ENCODE results near the gene ULK1.
"Not testable (repeated sequence)": the region's sequence is repeated elsewhere in the genome, so short reads cannot be mapped to it uniquely, and the experiment has no call there.

The ULK1 gene

DNA sequence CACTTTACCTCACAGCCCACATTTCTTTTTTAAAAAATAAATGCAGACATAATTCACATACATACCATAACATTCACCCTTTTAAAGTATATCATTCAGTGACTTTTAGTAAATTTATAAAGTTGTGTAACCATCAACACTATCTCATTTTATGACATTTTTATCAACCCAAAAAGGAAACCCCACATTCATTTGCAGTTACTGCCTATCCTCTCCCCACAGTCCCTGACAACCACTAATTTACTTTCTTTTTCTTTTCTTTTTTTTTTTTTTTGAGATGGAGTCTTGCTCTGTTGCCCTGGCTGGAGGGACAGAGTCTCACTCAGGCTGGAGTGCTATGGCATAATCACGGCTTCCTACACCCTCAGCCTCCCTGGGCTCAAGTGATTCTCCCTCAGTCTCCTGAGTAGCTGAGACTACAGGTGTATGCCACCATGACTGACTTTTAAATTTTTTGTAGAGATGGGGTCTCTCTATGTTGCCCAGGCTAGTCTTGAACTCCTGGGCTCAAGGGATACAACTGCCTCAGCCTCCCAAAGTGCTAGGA lies 53.8 kb downstream of the ULK1 start:
- TF ChIP-seq, protein P1, sequence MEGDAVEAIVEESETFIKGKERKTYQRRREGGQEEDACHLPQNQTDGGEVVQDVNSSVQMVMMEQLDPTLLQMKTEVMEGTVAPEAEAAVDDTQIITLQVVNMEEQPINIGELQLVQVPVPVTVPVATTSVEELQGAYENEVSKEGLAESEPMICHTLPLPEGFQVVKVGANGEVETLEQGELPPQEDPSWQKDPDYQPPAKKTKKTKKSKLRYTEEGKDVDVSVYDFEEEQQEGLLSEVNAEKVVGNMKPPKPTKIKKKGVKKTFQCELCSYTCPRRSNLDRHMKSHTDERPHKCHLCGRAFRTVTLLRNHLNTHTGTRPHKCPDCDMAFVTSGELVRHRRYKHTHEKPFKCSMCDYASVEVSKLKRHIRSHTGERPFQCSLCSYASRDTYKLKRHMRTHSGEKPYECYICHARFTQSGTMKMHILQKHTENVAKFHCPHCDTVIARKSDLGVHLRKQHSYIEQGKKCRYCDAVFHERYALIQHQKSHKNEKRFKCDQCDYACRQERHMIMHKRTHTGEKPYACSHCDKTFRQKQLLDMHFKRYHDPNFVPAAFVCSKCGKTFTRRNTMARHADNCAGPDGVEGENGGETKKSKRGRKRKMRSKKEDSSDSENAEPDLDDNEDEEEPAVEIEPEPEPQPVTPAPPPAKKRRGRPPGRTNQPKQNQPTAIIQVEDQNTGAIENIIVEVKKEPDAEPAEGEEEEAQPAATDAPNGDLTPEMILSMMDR (IDR thresholded peaks at IDR 0.05; ENCODE audit: low read depth, low read length, poor library complexity, severe bottlenecking) = no peak
- TF ChIP-seq EZH2phosphoT487 (IDR thresholded peaks at IDR 0.05; ENCODE audit: borderline replicate concordance, low read length) = no peak
- no peak overlapping the region for H3K4me2 ChIP-seq (ENCODE audit: low read length)
- no peaks in the 10 kb centered on the region for H3K27me3 ChIP-seq (ENCODE audit: control insufficient read depth, low read length)
- H3K79me2 ChIP-seq (ENCODE audit: control insufficient read depth, low read length) = peaks cover 34% of the 10 kb centered on the region
- no peak overlapping the region for H3K27ac ChIP-seq (ENCODE audit: low read depth, low read length)
- no peaks in the 10 kb centered on the region for H3K9me3 ChIP-seq (ENCODE audit: control insufficient read depth, insufficient read depth, low read length)
- peaks cover 13% of the 10 kb centered on the region for H3F3A ChIP-seq (ENCODE audit: control insufficient read depth, insufficient read depth)
- H3K4me3 ChIP-seq (ENCODE audit: low read length) = no peak overlapping the region
- H3K4me1 ChIP-seq (ENCODE audit: control insufficient read depth, low read length) = peaks cover 8% of the 10 kb centered on the region
- peaks cover 20% of the 10 kb centered on the region for H3K36me3 ChIP-seq (ENCODE audit: control insufficient read depth, low read length)
- H4K20me1 ChIP-seq (ENCODE audit: control insufficient read depth, insufficient read depth, low read depth, low read length) = peaks cover 11% of the 10 kb centered on the region; the same call in 1 of the 2 replicates
- no peaks in the 10 kb centered on the region for H3K9me2 ChIP-seq (replicated peaks; ENCODE audit: control insufficient read depth, low read length)

DNA sequence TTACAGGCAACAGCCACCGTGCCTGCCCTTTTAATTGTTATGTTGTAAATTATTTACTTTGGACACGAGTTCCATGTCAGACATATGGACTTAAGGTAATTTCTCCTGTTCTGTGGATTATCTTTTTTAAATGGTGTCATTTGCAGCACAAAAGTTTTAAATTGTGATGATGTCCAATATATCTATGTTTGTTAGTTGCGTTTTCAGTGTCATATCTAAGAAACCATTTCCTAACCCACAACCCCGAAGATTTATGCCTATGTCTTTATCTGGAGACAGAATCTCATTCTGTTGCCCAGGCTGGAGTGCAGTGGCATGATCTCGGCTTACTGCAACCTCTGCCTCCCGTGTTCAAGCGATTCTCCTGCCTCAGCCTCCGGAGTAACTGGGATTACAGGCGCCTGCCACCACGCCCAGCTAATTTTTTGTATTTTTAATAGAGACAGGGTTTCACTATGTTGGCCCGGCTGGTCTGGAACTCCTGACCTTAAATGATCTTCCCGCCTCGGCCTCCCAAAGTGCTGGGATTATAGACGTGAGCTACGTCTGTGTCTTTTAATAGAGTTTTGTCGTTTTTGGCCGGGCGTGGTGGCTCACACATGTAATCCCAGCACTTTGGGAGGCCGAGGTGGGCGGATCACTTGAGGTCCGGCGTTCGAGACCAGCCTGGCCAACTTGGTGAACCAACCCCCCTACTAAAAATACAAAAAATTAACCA lies 54.5 kb downstream of the ULK1 start:
- H3K27ac ChIP-seq (ENCODE audit: low read depth, low read length) = not testable (repeated sequence)

DNA sequence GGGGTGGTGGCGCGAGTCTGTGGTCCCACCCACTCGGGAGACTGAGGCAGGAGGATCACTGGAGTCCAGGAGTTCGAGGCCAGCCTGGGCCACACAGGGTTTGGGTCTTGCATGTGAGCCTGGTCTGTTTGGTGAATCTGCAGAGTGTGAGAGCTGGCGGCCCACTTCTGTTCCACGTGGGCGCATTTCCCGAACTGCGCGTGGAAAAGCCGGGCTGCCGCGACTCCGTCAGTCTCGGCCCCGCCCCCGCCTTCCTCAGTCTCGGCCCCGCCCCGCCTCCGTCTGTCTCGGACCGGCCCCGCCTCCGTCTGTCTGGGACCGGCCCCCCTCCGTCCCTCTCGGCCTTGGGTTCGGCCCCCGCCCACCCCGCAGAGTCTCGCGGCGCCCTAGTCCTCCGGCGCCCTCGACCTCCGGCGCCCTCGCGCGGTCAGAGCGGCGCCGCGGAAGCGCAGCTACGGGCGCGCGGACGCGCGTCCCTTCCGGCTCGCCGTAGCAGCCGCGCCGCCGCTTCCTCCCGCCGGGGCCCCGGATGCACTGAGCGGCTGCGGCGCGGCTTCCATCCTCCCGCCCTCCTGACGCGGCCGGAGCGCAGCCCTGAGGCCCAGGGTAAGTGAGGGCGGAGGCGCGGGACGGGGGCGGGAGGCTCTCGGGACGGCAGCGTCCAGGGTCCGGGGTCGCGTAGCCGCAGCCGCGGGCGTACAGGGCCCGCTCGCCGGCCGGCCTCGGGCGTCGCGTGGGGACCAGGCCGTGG lies 55.2 kb downstream of the ULK1 start, which contains the start of gene EP400:
EP400 (plus strand) TSS at position 512 of the 751 bp plus-strand sequence. CDS start 10,678 bp downstream, outside the sequence.
- Histone ChIP-seq H3K9me2 (replicated peaks; ENCODE audit: control insufficient read depth, low read length) (no peaks in the 10 kb centered on the region), H3K4me3 (ENCODE audit: low read length) (peak within 1 kb of the TSS; percentile 79), H3K27me3 (ENCODE audit: control insufficient read depth, low read length) (no peaks in the 10 kb centered on the region), H3K27ac (ENCODE audit: low read depth, low read length) (peak within 1 kb of the TSS; percentile 37), H4K20me1 (ENCODE audit: control insufficient read depth, insufficient read depth, low read depth, low read length) (peaks cover 11% of the 10 kb centered on the region; the same call in 1 of the 2 replicates), H3K9me3 (ENCODE audit: control insufficient read depth, insufficient read depth, low read length) (no peaks in the 10 kb centered on the region), H3F3A (ENCODE audit: control insufficient read depth, insufficient read depth) (peaks cover 13% of the 10 kb centered on the region), H3K36me3 (ENCODE audit: control insufficient read depth, low read length) (peaks cover 9% of the 10 kb centered on the region), H3K79me2 (ENCODE audit: control insufficient read depth, low read length) (peaks cover 48% of the 10 kb centered on the region), H3K4me1 (ENCODE audit: control insufficient read depth, low read length) (peaks cover 8% of the 10 kb centered on the region), H3K4me2 (ENCODE audit: low read length) (peak within 1 kb of the TSS; percentile 88)
- no peak for TF ChIP-seq EZH2phosphoT487 (IDR thresholded peaks at IDR 0.05; ENCODE audit: borderline replicate concordance, low read length)
- TF ChIP-seq, protein P1 (IDR thresholded peaks at IDR 0.05; ENCODE audit: low read depth, low read length, poor library complexity, severe bottlenecking) = peak; percentile 58

More for the DNA sequence above, 54.5 kb downstream of the ULK1 start:
- Histone ChIP-seq H4K20me1 (ENCODE audit: control insufficient read depth, insufficient read depth, low read depth, low read length) (peaks cover 11% of the 10 kb centered on the region; the same call in 1 of the 2 replicates), H3F3A (ENCODE audit: control insufficient read depth, insufficient read depth) (peaks cover 13% of the 10 kb centered on the region), H3K4me2 (ENCODE audit: low read length) (peak overlapping the region; percentile 88), H3K79me2 (ENCODE audit: control insufficient read depth, low read length) (peaks cover 40% of the 10 kb centered on the region), H3K36me3 (ENCODE audit: control insufficient read depth, low read length) (peaks cover 14% of the 10 kb centered on the region), H3K4me3 (ENCODE audit: low read length) (peak overlapping the region; percentile 79)
- H3K4me1 ChIP-seq (ENCODE audit: control insufficient read depth, low read length); H3K9me3 ChIP-seq (ENCODE audit: control insufficient read depth, insufficient read depth, low read length); H3K9me2 ChIP-seq (replicated peaks; ENCODE audit: control insufficient read depth, low read length); H3K27me3 ChIP-seq (ENCODE audit: control insufficient read depth, low read length): not testable (repeated sequence)
